Mucosa of descending colon (tissue), 3 donors: ENCODE results near the gene LOXL3. TPM values are rescaled to one million over a fixed set of nuclear protein-coding genes. Genes with fewer than 3 reads are reported as not detected.

Experiments
- ATAC-seq: fragments of 200-7000 bp; cut with Tn5 transposase; one replicate; pipeline ENCODE4 v1.9.1; 2020; ENCODE audit warnings: mild to moderate bottlenecking, moderate library complexity
- DNase-seq, 3 donors: peaks; one replicate each; pipeline ENCODE4 v3.0.0-alpha.2; 2020
- H3K36me3 ChIP-seq: fragments of 200-600 bp; one replicate; pipeline ENCODE4 v1.8.0; 2021; ENCODE audit warnings: low read depth, mild to moderate bottlenecking
- H3K4me1 ChIP-seq: fragments of 200-600 bp; one replicate; pipeline ENCODE4 v1.8.0; 2021; ENCODE audit warnings: low read depth, mild to moderate bottlenecking
- H3K4me3 ChIP-seq: fragments of 200-600 bp; one replicate; pipeline ENCODE4 v1.8.0; 2021; ENCODE audit warnings: mild to moderate bottlenecking
- H3K9me3 ChIP-seq: fragments of 200-600 bp; one replicate; pipeline ENCODE4 v1.8.0; 2021; ENCODE audit warnings: mild to moderate bottlenecking
- CTCF ChIP-seq: fragments of 200-600 bp; IDR thresholded peaks from one replicate; pipeline ENCODE4 v1.8.0; 2022; ENCODE audit warnings: antibody characterized with exemption, mild to moderate bottlenecking
- intact Hi-C, 2 donors: fragments of 100-400 bp; cut with DNase I in 1 of 2; cut with micrococcal nuclease in 1 of 2; formaldehyde crosslinking; loops; one replicate each; pipeline versions ENCODE4 v1.11.0 to v1.11.1; 2022; cut with DNase I, micrococcal nuclease
- total RNA-seq, 3 donors: library from RNA; stranded (reverse); fragmentation: NEBNext Ultra II Directional in 2 of 3; extraction: Animal tissue kit (Norgen Biotek cat#: 25700) in 2 of 3; gene quantifications; one replicate each; pipeline versions ENCODE4 v1.2.1 to v1.2.4, GENCODE V29; 2021 to 2023
- donor health status: DM: no; HTN: no; CAD: no; lungs with moderate emphysema.
- donor health status: DM: no; HTN: no; CAD: no.
- donor health status: DM: no; HTN: yes; CAD: no.

LOXL3 gene
- total RNA-seq, 3 donors from 2014 or later: 2.2 to 6.9 (median 4.4) TPM

- Histone ChIP-seq H3K4me3 (no peak overlapping the region), H3K36me3 (no peaks in the 10 kb centered on the region), H3K9me3 (no peaks in the 10 kb centered on the region), H3K4me1 (peaks cover 27% of the 10 kb centered on the region)
- ATAC-seq (peak; percentile 11), DNase-seq (no peak)
- no peak for TF ChIP-seq CTCF
- intact Hi-C loops: no loop called here
These were observed 40.0 kb downstream of the LOXL3 start for GRCh38 chr2:74513605-74514367.

- Histone ChIP-seq H3K9me3 (no peaks in the 10 kb centered on the region), H3K4me1 (peaks cover 32% of the 10 kb centered on the region), H3K4me3 (no peak overlapping the region), H3K36me3 (no peaks in the 10 kb centered on the region)
- ATAC-seq: no peak
- intact Hi-C loops: no loop called here
- TF ChIP-seq CTCF: no peak
- no peak for DNase-seq
These were observed 40.8 kb downstream of the LOXL3 start for GRCh38 chr2:74512744-74513604.

GRCh38 chr2:74511104-74511989 is 42.4 kb downstream of the LOXL3 start:
- no peak overlapping the region for H3K4me3 ChIP-seq
- no peak for DNase-seq
- no peaks in the 10 kb centered on the region for H3K36me3 ChIP-seq
- no peak for ATAC-seq
- no peak for TF ChIP-seq CTCF
- intact Hi-C loops: no loop called here
- H3K4me1 ChIP-seq: peaks cover 33% of the 10 kb centered on the region
- no peaks in the 10 kb centered on the region for H3K9me3 ChIP-seq

GRCh38 chr2:74510272-74510671 is 43.5 kb downstream of the LOXL3 start:
- intact Hi-C loops: no loop called here
- DNase-seq: no peak
- Histone ChIP-seq H3K36me3 (no peaks in the 10 kb centered on the region), H3K4me3 (no peak overlapping the region), H3K9me3 (no peaks in the 10 kb centered on the region), H3K4me1 (peaks cover 33% of the 10 kb centered on the region)
- no peak for ATAC-seq
- no peak for TF ChIP-seq CTCF

- intact Hi-C loops: no loop called here
These were observed 45.7 kb downstream of the LOXL3 start for GRCh38 chr2:74507926-74508520.

More at GRCh38 chr2:74507926-74508520, 45.7 kb downstream of the LOXL3 start:
- H3K36me3 ChIP-seq: no peaks in the 10 kb centered on the region
- ATAC-seq (peak; percentile 53), DNase-seq (peak; percentile 61 to 72 (median 70))
- H3K4me1 ChIP-seq: peaks cover 34% of the 10 kb centered on the region
- TF ChIP-seq CTCF: no peak
- H3K9me3 ChIP-seq: no peaks in the 10 kb centered on the region
- peak overlapping the region; percentile 46 for H3K4me3 ChIP-seq
